Right renal cortex interstitium (tissue), 3 donors: ENCODE measurements around the gene SDHAF2. TPM values are rescaled to one million over a fixed set of nuclear protein-coding genes. Genes with fewer than 3 reads are reported as not detected.
"Not testable (repeated sequence)": the region's sequence is repeated elsewhere in the genome, so short reads cannot be mapped to it uniquely, and the experiment has no call there.

Source experiments
- DNase-seq, 3 donors: peaks; one replicate each; pipeline ENCODE4 v3.0.0-alpha.2; 2013; ENCODE audit warnings: low read depth in 3 of 3, low spot score in 2 of 3
- polyA plus RNA-seq, 3 donors: library from polyadenylated mRNA; unstranded; fragments of 120-200 nt; gene quantifications; one replicate each; pipeline ENCODE4 v1.2.1, GENCODE V29; 2013; ENCODE audit not compliant: insufficient read length in 3 of 3

The SDHAF2 gene
- polyA plus RNA-seq, 3 donors, result 40.5 to 47.4 (median 45.1) TPM

DNA sequence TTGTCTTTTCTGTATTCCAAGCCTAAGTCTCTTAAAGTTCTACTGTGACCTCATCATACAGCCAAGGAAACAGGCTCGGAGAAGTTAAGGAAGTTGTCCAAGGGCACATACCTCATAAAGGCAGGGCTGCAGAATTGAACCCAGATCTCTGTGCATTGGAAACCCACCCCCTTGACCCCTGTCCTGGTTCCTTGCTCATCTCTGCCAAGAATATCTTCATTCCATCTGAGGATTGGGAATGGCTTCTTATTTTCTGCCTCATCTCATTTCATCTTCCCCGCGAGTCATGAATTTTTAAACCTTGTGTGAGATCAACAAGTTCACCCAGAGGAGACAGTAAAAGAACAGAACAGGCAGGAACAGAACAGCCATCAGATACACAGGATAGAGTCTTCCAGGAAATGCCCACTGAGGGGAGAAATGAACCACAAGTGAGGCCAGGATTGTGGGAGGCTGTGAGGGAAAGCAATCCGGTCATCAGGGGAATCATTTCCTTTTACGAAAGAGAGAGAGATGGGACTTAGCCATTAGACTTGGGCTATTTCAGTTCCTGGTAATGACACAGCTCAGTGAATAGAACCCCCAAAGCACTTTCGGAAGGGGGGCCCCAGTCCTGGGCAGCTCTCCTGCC is 44.2 kb downstream of the SDHAF2 start:
- DNase-seq, result no peak

- no peak for DNase-seq
Observed at GRCh38 chr11:61475433-61475832, 45.5 kb downstream of the SDHAF2 start.

- DNase-seq, result no peak
Observed at GRCh38 chr11:61476371-61476770, 46.4 kb downstream of the SDHAF2 start.

DNA sequence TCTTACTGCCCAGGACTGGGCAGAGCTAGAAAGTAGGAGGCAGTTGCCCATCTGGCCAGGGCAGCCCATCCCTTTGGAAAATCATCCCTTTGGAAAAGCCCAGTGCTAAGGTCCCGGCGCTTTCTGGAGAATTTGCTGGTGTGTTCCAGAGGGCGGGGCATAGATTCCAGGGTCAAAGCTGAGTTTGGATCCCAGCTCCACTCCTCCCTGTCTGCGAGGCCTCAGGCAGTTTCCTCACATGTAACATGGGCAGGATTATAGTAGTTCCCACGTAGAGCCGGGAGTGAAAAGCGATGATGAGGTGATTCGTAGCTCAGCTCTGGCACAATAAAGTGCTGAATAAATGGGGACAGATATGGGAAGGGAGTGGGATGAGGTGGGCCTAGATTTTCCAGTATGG is 47.2 kb downstream of the SDHAF2 start:
- DNase-seq, result no peak

GRCh38 chr11:61477727-61478148 is 47.8 kb downstream of the SDHAF2 start:
- no peak for DNase-seq

- DNase-seq, result not testable (repeated sequence)
Observed at GRCh38 chr11:61479360-61480058, 49.6 kb downstream of the SDHAF2 start.

DNA sequence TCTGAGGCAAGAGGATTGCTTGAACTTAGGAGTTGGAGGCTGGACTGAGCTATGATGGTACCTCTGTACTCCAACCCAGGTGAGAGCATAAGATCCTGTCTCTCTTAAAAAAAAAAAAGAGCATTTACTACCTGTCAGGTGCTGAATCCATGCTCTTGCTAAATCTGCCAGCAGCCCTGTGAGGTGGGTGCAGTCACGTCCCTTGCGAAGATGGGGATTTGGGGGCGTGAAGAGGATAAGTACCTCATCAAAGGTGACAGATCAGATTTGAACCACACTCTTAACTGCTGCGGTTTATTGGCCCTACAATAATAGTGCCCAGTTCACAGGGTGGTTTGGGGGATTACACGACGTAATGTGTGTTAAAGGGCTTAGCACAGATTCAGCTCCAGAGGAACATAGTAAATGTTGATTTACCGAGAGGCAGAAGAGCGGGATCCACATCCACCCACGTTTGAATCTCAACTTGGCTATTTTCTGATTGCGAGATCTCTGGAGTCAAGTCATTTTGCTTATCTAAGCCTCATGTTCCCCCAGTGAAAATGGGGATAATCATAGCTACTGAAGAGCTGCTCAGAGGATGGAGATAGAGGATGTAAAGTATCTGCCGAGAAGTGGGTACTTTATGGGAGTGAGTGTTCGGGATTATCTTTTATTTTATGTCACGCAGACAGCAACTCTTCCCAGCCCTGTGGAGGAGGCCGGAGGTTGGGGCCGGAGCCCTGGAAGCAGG is 50.5 kb downstream of the SDHAF2 start:
- no peak for DNase-seq

DNA sequence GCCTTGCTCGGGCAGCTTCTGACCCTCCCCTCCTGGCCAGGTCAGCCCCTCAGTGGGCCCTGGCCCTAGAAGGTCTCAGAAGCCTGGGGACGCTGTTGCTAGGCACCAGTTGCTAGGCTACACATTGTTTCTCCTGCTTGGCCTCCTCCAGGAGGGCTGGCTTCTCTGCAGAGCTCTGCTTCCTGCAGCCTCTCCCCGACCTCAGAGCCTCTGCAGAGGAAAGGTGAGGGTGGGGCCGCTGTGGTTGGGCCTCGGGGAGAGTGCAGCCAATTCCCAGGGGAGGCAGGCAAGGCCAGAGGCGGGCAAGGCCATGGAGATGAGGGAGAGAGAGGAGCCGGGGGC is 51.0 kb downstream of the SDHAF2 start:
- peak in 1 of 3 donors; percentile 58 for DNase-seq

DNA sequence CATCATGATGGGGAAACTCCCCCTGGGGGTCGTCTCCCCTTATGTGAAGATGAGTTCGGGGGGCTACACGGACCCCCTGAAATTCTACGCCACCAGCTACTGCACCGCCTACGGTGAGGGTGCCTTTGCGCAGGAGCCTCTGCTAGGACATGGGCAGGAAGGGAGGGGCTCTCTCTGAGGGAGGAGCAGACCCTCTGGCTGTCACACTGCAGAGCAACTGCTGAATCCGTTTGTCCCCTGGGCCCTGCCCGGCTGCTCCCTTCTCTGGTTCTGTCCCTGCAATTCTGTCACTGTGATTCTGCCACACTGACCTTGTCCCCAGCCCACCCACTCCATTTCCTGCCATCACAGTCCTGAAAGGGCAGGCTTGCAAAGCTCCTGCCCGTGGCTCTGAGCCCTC is 51.9 kb downstream of the SDHAF2 start:
- DNase-seq, result no peak

DNA sequence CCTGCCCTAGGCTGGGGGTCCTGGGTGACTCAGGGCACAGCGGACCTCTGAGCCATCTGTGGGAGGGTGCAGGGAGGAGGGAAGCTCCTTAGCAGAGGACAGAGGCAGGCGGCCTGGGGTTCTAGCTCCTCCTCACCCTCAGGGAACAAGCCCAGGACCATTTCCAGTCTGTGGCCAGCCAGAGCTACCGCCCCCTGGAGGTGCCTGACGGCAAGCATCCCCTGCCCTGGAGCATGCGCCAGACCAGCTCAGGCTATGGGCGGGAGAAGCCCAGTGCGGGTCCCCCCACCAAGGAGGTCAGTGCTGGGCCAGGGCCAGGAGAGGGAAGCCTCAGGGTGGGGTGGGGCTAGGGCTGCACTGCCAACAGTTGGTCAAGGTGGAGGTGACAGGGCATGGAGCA is 52.6 kb downstream of the SDHAF2 start:
- no peak for DNase-seq

DNA sequence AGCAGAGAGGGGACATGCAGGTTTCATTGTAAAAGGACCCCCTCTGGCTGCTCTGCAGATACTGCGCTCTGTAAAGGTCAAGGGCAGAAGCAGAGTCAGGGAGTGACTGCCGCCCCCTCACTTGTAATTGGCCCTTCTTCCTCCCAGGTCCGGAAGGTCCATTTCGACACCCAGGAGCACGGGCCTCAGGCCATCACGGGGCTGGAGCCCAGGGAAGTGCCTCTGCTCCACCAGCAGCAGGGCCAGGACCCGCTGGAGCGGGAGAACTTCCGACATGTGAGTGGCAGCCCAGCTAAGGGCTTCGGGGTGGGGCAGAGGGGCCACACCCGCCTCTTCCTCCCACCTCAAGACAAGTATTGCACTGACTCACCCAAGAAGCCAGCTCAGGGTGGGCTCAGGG is 54.6 kb downstream of the SDHAF2 start:
- no peak for DNase-seq

GRCh38 chr11:61485080-61485479 is 55.2 kb downstream of the SDHAF2 start:
- no peak for DNase-seq

GRCh38 chr11:61486011-61486620 is 56.2 kb downstream of the SDHAF2 start:
- no peak for DNase-seq

GRCh38 chr11:61486779-61487178 is 56.9 kb downstream of the SDHAF2 start:
- DNase-seq, result no peak

DNA sequence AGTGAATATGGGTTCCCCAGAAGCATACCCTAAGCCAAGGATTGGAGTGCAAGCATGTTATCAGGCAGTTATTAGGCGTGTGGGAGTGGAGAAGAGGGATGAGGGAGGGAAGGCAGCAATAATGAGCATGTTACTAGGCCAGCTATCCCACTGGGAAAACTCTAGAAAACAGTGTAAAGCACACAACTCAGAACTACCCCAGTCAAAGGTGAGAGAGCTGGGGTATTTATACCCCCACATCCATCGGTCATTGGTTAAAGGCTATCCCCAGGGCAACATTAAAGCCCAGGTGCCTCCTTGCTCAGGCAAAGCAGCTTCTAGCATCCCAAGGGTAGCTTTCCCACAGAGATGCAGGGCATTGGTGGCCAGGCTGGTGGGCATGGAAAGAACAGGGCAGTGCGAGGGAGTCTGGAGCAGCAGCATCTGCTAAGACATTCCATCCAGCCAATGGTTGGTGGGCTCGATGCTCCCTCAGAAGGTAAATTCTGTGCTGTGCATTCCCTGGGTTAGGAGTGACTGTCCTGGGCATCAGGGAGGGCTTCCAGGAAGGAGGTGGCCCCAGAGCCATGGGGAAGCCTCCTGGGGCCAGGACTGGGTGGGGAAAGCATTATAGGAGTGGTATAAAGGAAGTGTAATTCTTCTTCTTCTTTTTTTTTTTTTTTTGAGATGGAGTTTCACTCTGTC is 57.6 kb downstream of the SDHAF2 start:
- DNase-seq, result no peak

GRCh38 chr11:61488651-61489291 is 58.8 kb downstream of the SDHAF2 start:
- no peak for DNase-seq

DNA sequence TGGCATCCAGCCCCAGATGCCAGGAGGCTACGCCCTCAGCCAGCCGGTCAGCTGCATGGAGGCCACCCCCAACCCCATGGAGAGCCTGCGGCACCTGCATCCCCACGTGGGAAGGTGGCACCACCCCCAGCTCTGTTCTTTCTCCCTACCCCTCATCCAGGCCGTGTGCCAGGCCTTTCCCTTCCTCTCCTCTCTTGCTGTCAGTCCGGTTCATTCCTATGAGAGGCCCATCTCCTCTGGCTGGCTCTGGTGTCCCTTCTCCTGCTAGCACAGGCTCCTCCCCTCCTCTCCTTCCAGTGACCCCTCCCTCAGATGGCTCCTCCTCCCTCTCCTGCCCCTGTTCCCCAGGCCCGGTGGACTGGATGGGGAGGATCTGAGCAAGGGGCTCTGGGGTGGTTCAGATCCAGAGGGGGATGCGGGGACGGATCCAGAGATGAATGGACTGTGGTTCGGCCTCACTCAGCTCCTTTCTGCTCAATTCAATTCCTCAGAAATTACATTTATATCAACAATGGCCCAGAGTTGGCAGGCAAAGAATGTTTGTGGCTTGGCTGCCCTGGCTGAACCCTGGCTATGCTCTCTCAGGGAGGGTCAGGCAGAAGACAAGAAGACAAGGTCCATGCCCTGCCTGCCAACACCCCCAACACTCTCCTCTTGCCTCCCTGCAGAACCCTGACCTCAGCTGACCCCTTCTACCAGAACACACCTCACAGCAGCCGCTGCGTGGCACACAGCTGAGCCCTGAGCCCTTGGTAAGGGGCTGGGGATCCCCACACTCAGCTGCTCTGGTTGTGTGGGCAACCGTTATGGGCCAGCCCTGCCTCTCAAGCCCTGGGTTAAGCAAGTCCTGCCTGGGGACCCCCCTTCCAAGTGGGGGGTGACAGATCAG is 60.2 kb downstream of the SDHAF2 start:
- no peak for DNase-seq

GRCh38 chr11:61491736-61492395 is 61.9 kb downstream of the SDHAF2 start:
- no peak for DNase-seq

GRCh38 chr11:61494381-61494961 is 64.5 kb downstream of the SDHAF2 start:
- DNase-seq, result no peak
